Astrocyte of the cerebellum (primary cell): ENCODE measurements around the gene RAB34.
"Not testable (repeated sequence)": the region's sequence is repeated elsewhere in the genome, so short reads cannot be mapped to it uniquely, and the experiment has no call there.

ENCODE experiments used
- DNase-seq: peaks from one replicate; pipeline ENCODE4 v3.0.0-alpha.2; 2011; ENCODE audit warnings: low read depth
- H3K4me3 ChIP-seq: 2 replicates; pipeline ENCODE4 v1.5.1; 2011; ENCODE audit warnings: mild to moderate bottlenecking, low read depth, low read length, moderate library complexity
- in situ Hi-C: cut with HindIII; loops from 2 replicates; pipeline ENCODE4 v1.10.0; 2017; ENCODE audit warnings: low sequenced_read_pairs
- TF ChIP-seq, protein P1 (sequence below): IDR thresholded peaks from 2 replicates; pipeline ENCODE4 v1.5.1; 2012; ENCODE audit warnings: low read length, low read depth, moderate library complexity, mild to moderate bottlenecking; ENCODE audit errors: missing control alignments

RAB34 gene

DNA sequence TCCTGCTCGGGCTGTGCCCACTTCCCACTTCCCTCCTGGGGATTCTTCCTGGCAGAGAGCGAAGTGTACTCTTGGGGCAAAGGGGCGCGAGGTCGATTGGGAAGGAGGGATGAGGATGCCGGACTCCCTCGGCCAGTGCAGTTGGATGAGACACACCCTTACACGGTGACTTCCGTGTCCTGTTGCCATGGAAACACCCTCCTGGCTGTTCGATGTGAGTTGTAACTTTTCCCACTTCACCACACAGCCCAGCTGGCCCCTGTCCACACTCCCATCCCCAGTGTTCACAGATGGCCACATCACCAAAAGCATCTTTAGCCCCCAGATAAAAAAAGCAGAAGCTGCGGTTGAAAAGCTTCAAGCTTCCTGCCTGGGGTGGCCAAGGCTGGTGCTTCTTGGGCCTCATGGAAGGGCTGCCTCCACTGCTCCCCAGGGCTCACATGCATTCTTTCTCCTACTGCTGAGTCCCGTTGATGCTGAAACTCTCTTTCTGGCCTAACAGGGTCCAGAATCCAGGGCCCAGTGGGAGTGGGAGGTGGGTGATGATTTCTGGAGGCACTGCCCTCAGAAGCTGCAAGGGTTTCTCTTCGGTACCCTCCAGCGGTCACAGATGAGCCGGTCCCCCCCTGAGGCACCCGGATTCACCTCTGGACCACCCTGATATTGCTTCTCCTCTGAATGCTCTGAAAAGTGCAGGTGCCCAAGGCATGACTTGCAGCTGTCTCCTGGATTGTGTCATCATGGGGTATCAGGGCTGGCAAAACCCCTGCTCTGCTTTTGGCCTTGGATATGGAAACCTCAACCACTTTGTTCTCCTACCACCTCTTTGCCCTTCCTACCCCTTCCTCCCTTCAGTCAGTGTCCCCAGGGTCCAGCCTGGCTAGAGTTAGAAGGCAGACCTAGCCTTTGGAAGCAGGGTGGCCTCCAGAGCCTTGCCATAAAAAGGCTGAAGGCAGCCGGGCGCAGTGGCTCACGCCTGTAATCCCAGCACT lies 24.0 kb upstream of the RAB34 start:
- in situ Hi-C loops = no loop called here
- DNase-seq = no peak
- no peak overlapping the region for H3K4me3 ChIP-seq
- TF ChIP-seq, protein P1, sequence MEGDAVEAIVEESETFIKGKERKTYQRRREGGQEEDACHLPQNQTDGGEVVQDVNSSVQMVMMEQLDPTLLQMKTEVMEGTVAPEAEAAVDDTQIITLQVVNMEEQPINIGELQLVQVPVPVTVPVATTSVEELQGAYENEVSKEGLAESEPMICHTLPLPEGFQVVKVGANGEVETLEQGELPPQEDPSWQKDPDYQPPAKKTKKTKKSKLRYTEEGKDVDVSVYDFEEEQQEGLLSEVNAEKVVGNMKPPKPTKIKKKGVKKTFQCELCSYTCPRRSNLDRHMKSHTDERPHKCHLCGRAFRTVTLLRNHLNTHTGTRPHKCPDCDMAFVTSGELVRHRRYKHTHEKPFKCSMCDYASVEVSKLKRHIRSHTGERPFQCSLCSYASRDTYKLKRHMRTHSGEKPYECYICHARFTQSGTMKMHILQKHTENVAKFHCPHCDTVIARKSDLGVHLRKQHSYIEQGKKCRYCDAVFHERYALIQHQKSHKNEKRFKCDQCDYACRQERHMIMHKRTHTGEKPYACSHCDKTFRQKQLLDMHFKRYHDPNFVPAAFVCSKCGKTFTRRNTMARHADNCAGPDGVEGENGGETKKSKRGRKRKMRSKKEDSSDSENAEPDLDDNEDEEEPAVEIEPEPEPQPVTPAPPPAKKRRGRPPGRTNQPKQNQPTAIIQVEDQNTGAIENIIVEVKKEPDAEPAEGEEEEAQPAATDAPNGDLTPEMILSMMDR = no peak

DNA sequence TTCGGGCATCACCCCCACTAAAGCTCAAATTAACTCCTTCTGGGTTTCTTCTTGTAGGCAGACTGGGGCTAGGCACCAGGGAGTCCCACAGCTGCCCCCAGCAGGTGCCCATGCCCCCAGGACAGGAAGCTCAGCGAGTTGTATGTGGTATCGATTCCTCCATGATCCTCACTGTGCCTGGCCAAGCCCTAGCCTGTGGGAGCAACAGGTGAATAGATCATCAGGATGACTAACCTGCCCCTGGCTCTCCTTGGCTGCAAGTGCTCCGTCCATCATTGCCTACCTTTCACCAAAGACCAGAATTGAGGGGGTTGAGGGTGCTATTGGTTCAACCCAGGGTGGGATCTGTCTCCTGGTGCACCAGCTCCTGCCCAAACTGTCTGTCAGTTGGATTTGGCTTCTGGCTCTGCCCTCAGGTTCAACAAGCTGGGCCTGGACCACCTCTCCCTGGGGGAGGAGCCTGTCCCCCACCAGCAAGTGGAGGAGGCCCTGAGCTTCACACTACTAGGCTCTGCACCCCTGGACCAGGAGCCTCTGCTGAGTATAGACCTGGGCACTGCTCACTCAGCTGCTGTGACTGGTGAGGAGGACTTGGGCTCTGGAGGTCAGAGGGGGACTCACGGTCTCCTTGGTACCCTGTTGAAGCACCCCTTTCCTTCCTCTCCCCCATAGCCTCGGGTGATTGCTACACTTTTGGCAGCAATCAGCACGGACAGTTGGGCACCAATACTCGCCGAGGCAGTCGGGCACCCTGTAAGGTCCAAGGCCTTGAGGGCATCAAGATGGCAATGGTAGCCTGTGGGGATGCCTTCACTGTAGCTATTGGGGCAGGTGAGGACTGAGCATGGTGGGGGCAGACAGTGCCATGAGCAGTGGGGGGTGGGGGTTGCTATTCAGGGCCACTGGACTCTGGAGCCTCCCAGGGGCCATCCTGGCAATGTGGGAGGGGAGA lies 23.0 kb upstream of the RAB34 start:
- TF ChIP-seq, protein P1 = no peak
- in situ Hi-C loops = no loop called here
- H3K4me3 ChIP-seq = no peak overlapping the region

DNA sequence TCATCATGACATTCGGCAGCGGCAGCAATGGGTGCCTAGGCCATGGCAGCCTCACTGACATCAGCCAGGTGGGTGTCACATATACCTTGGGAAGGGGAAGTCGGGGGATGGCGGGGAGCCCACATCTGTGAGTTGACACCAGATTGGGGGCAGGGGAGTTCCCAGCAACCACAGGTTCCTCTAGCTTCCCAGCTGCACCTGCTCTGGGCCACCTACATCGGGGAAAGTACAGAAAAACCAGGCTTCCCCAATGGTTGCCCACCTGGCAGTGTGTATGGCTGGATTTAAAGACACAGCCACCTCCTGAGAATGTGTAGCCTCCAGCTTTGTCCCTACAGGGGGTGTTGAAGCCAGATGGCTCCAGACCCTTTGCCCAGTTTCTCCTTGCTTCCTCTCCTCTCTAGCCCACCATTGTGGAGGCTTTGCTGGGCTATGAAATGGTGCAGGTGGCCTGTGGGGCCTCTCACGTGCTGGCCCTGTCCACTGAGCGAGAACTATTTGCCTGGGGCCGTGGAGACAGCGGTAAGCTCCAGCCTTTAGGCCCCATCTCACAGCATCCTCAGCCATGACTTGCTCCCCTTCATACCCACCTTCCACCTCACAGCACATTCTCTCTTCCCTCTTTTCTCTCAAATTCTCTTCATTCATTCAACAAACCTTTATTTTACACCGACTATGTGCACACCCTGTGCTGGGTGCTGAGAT lies 21.2 kb upstream of the RAB34 start:
- in situ Hi-C loops = no loop called here
- no peak overlapping the region for H3K4me3 ChIP-seq
- TF ChIP-seq, protein P1 = no peak
- no peak for DNase-seq

More for the DNA sequence above, 23.0 kb upstream of the RAB34 start:
- no peak for DNase-seq

DNA sequence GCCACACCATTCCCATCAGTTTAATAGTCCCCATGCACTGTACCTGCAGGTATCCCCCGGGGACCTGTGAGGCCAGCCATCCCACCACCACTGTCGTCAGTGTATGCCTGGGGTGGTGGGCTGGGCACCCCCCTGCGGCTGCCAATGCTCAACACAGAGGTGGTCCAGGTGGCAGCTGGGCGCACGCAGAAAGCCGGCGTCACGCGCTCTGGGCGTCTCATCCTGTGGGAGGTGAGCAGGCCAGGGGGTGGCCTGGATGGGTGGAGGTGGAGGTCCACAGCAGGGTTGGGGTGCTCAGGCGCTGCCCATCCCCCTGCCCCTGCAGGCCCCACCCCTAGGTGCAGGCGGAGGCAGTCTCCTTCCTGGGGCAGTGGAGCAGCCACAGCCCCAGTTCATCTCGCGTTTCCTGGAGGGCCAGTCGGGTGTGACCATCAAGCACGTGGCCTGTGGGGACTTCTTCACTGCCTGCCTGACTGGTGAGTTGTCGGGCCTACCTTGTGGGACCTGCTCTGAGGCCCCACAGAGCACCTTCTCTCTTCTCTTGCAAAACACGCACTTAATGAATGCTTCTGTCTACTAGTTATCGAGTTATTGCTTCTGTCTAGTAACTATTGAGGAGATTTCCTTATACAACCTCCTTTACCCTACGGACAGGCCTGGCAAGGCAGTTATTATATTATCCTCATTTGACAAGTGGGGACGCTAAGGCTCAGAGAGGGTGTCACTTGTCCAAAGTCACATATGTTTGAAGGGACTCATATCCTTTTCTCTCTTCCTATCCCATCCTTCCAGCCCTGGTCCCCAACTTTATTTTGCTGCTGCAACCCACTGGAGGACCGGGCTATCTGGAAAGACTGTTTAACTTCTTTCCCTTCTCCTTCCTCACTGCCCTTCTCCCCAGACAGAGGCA lies 20.4 kb upstream of the RAB34 start:
- no peak overlapping the region for H3K4me3 ChIP-seq
- DNase-seq = no peak
- in situ Hi-C loops = no loop called here
- TF ChIP-seq, protein P1 = no peak

DNA sequence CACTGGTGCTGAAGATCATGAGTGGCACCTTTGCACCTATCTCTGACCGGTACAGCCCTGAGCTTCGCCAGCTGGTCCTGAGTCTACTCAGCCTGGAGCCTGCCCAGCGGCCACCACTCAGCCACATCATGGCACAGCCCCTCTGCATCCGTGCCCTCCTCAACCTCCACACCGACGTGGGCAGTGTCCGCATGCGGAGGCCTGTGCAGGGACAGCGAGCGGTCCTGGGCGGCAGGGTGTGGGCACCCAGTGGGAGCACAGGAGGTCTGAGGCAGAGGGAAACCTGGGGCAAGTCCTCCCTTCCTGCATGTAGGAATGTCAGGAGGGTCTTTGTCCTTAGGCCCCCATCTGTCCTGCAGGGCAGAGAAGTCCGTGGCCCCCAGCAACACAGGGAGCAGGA lies 19.6 kb upstream of the RAB34 start:
- in situ Hi-C loops = no loop called here
- DNase-seq = no peak
- TF ChIP-seq, protein P1 = no peak
- H3K4me3 ChIP-seq = no peak overlapping the region

DNA sequence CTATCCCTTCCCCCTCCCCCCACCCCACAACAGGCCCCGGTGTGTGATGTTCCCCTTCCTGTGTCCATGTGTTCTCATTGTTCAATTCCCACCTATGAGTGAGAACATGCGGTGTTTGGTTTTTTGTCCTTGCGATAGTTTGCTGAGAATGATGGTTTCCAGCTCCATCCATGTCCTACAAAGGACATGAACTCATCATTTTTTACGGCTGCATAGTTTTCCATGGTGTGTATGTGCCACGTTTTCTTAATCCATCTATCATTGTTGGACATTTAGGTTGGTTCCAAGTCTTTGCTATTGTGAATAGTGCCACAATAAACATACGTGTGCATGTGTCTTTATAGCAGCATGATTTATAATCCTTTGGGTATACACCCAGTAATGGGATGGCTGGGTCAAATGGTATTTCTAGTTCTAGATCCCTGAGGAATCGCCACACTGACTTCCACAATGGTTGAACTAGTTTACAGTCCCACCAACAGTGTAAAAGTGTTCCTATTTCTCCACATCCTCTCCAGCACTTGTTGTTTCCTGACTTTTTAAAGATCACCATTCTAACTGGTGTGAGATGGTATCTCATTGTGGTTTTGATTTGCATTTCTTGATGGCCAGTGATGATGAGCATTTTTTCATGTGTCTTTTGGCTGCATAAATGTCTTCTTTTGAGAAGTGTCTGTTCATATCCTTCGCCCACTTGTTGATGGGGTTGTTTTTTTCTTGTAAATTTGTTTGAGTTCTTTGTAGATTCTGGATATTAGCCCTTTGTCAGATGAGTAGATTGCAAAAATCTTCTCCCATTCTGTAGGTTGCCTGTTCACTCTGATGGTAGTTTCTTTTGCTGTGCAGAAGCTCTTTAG lies 18.5 kb upstream of the RAB34 start:
- DNase-seq, in situ Hi-C loops, H3K4me3 ChIP-seq: not testable (repeated sequence)
